Ectodermal cell (in vitro differentiated cells): ENCODE results near the gene GABBR2.

Experiments
- H3K27ac ChIP-seq: 2 replicates; pipeline ENCODE4 v1.7.0; 2013; ENCODE audit warnings: mild to moderate bottlenecking, low read depth, low read length; ENCODE audit not compliant: insufficient read depth, poor library complexity, severe bottlenecking
- H3K27me3 ChIP-seq: 2 replicates; pipeline ENCODE4 v1.7.0; 2013; ENCODE audit warnings: mild to moderate bottlenecking, low read length; ENCODE audit not compliant: insufficient read depth, control insufficient read depth, poor library complexity, severe bottlenecking
- H3K36me3 ChIP-seq: one replicate; pipeline ENCODE4 v1.7.0; 2013; ENCODE audit warnings: low read length; ENCODE audit not compliant: control insufficient read depth, insufficient read depth
- H3K4me1 ChIP-seq: one replicate; pipeline ENCODE4 v1.7.0; 2013; ENCODE audit warnings: low read length; ENCODE audit not compliant: control insufficient read depth, insufficient read depth
- H3K4me3 ChIP-seq: 2 replicates; pipeline ENCODE4 v1.7.0; 2013; ENCODE audit warnings: low read depth, low read length, control low read depth; ENCODE audit not compliant: insufficient read depth
- H3K9me3 ChIP-seq: 2 replicates; pipeline ENCODE4 v1.7.0; 2013; ENCODE audit warnings: mild to moderate bottlenecking, low read length, moderate library complexity; ENCODE audit not compliant: control insufficient read depth
- WGBS, 2 experiments: methylation state at CpG; one replicate each; pipeline ENCODE4 v1.1.7; 2013; ENCODE audit warnings: missing lambda C conversion rate in 2 of 2; 5-methylcytosine and 5-hydroxymethylcytosine counted together

Gene GABBR2

DNA sequence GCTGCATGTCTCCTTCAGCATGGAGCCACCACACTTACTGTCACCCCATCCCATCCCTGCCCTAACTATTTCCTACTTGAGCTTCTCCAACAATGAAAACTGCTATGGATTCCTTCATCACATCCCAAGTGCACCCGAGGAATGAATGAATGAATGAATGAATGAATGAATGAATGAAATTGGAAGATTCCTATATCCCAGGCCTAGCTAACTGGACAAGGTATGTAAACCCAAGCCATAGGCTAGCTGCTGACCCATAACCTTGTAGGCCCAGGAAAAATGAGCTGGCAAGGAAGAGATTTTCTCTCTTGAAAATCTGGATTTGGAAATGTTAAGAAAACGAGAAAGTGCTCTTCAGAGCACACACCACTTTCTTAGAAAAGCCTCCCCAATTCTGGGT, 97.4 kb downstream of the GABBR2 start:
- Histone ChIP-seq H3K4me3 (no peak overlapping the region), H3K36me3 (no peaks in the 10 kb centered on the region), H3K4me1 (no peaks in the 10 kb centered on the region), H3K9me3 (no peaks in the 10 kb centered on the region), H3K27me3 (no peaks in the 10 kb centered on the region), H3K27ac (no peak overlapping the region)
- 93 to 95% methylated on average over 1 to 2 of the region's 2 CpGs for WGBS, 2 experiments

DNA sequence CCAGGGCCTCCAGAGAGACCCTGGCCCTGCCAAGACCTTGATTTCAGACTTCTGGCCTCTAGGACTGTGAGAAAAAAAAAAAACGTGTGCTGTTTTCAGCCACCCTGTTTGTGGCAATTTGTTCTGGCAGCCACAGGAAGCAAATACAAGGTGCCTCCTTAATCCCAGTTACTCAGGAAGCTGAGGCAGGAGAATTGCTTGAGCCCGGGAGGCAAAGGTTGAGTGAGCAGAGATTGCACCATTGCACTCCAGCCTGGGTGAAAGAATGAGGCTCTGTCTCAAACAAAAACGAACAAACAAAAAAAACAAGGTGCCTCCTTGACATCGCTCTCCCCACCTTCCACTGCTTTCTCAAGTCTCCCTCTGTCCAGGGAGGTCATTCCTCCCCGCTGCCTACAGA, 98.0 kb downstream of the GABBR2 start:
- Histone ChIP-seq H3K4me1 (no peaks in the 10 kb centered on the region), H3K4me3 (no peak overlapping the region), H3K36me3 (no peaks in the 10 kb centered on the region), H3K27ac (no peak overlapping the region), H3K27me3 (no peaks in the 10 kb centered on the region), H3K9me3 (no peaks in the 10 kb centered on the region)
- WGBS, 2 experiments, result 76 to 78% methylated on average over 5 of the region's 5 CpGs

DNA sequence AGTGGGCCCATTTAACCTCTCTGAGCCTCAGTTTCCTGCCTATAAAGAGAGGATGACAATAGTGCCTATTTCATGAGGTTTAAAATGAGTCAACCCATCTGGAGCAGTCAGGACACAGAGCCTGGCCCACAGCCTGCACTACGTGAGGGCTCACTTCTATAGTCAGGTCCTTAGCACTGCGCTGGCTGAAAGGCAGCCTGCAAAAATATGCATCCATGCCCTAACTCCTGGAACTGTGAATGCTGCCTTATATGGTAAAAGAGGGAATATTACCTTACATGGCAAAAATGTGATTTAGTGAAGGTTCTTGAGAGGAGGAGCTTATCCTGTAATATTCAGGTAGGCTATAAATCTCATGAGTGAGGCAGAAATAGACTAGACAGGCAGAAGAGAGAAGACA, 98.5 kb downstream of the GABBR2 start:
- H3K27me3 ChIP-seq, result no peaks in the 10 kb centered on the region
- no peaks in the 10 kb centered on the region for H3K9me3 ChIP-seq
- WGBS, 2 experiments, result 90 to 91% methylated on average over 2 of the region's 2 CpGs
- H3K4me1 ChIP-seq, result no peaks in the 10 kb centered on the region
- H3K36me3 ChIP-seq, result no peaks in the 10 kb centered on the region
- no peak overlapping the region for H3K4me3 ChIP-seq
- H3K27ac ChIP-seq, result no peak overlapping the region

DNA sequence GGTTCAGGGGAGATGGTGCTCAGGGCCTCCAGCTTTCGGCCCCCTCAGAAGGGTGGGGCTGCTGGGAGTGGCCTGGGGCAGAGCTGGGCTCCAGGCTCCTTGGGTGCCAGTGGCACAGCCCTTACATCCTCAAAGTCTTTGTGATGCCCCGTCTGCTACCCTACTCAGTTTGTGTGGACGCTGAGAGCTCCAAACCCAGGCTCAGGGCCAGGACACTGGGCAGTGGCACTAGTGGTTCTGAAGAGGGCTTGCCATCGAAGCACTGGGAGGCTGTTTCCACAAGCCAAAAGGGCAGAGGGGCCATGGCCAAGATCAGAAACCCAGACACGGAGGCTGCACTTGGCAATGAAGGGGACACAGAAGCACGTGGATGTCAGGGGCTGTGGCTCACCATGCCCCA, 99.1 kb downstream of the GABBR2 start:
- WGBS, 2 experiments, result 89 to 95% methylated on average over 6 of the region's 6 CpGs
- H3K36me3 ChIP-seq, result no peaks in the 10 kb centered on the region
- no peaks in the 10 kb centered on the region for H3K4me1 ChIP-seq
- no peak overlapping the region for H3K4me3 ChIP-seq
- no peaks in the 10 kb centered on the region for H3K9me3 ChIP-seq
- H3K27ac ChIP-seq, result no peak overlapping the region
- H3K27me3 ChIP-seq, result no peaks in the 10 kb centered on the region

DNA sequence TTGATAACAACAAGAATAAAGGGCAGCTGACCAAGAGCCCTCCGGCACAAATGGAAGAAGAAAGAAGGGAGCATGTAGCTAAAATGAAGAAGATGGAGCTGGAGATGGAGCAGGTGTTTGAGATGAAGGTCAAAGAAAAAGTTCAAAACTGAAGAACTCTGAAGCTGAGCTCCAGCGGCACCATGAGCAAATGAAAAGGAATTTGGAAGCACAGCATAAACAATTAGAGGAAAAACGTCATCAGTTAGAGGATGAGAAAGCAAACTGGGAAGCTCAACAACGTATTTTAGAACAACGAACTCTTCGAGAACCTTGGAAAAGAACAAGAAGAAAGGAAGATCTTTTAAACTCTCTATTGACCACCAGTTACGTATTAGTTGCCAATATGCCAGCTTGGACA, 100.9 kb downstream of the GABBR2 start:
- H3K27ac ChIP-seq, result no peak overlapping the region
- H3K9me3 ChIP-seq, result no peaks in the 10 kb centered on the region
- WGBS, 2 experiments, result 86 to 90% methylated on average over 7 of the region's 7 CpGs
- no peaks in the 10 kb centered on the region for H3K27me3 ChIP-seq
- no peak overlapping the region for H3K4me3 ChIP-seq
- no peaks in the 10 kb centered on the region for H3K4me1 ChIP-seq
- H3K36me3 ChIP-seq, result no peaks in the 10 kb centered on the region

DNA sequence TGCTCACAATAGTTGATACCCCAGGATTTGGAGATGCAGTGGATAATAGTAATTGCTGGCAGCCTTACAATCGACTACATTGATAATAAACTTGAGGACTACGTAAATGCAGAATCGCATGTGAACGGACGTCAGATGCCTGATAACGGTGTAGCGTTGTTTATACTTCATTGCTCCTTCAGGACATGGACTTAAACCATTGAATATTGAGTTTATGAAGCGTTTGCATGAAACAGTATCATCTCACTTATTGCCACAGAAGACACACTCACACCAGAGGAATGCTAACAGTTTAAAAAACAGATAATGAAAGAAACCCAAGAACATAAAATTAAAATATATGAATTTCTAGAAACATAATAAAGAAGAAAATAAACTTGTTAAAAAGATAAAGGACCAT, 101.6 kb downstream of the GABBR2 start:
- Histone ChIP-seq H3K36me3 (no peaks in the 10 kb centered on the region), H3K4me1 (no peaks in the 10 kb centered on the region), H3K9me3 (no peaks in the 10 kb centered on the region), H3K27me3 (no peaks in the 10 kb centered on the region), H3K4me3 (no peak overlapping the region), H3K27ac (no peak overlapping the region)
- 95 to 98% methylated on average over 7 to 8 of the region's 8 CpGs for WGBS, 2 experiments

DNA sequence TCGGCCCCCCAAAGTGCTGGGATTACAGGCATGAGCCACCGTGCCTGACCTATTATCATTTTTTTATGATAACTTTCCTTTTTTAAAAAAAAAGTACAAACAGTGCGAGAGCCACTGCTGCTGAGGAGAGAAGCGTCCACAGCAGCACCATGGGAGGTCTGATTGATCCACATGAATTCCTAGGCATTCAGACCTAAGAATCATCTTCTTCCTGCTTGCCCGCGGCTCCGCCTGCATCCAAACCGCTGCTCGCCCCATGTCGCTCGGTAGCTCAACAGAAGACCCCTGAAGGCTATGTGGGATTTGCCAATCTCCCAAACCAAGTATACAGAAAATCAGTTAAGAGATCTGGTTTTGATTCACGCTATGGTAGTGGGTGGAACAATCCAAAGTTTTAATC, 102.0 kb downstream of the GABBR2 start:
- Histone ChIP-seq H3K27ac (no peak overlapping the region), H3K27me3 (no peaks in the 10 kb centered on the region), H3K36me3 (no peaks in the 10 kb centered on the region), H3K4me3 (no peak overlapping the region), H3K9me3 (no peaks in the 10 kb centered on the region), H3K4me1 (no peaks in the 10 kb centered on the region)
- WGBS, 2 experiments, result 89 to 95% methylated on average over 12 of the region's 12 CpGs

DNA sequence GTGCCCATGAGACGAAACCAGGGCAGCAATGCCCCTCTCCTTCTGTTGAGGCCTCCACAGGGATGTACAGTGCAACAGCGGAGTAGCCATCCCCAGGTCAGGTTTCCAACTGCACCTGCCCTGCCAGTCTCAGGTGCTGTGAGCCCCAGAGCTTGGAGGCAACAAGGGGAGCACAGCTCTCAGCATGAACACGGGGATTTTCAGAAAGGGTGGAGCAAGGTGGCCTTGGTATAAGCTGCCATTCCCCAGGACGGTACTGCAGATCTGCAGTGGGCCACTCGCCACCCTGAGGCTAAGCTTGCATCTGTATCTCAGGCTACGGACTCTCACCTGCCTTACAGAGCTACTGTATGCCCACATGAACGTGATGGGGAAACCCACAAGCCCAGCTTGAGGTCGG, 103.6 kb downstream of the GABBR2 start:
- peaks cover 8% of the 10 kb centered on the region for H3K4me1 ChIP-seq
- WGBS, 2 experiments, result 89 to 90% methylated on average over 8 of the region's 8 CpGs
- H3K9me3 ChIP-seq, result no peaks in the 10 kb centered on the region
- H3K36me3 ChIP-seq, result no peaks in the 10 kb centered on the region
- H3K27ac ChIP-seq, result no peak overlapping the region
- H3K27me3 ChIP-seq, result no peaks in the 10 kb centered on the region
- H3K4me3 ChIP-seq, result no peak overlapping the region

DNA sequence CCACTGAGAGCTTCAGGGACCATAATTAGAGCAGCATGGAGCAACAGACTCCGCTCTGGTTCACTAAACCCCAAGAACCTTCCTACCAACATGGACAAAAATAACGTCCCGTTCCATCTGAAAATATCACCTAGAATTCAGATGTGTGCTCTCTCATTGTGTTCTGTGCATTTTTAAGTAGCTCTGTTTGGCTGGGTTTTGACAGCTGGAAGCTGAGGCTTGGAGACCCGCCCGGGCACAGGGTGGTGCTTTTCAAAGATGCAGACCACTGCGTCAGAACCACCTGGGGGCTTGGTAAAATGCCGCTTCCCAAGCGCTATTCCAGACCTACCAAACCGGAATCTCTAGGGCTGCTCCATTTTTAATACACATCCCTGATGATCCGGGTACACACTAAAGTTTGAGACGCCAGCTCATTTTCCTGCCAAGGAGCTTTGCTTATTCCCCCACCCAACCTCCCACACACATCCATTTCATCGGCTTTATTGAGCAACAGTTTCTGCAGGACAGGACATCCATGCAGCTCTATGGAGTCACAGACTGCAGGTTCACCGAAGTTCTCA, 104.8 kb downstream of the GABBR2 start:
- WGBS, 2 experiments, result 94 to 95% methylated on average over 13 of the region's 13 CpGs
- Histone ChIP-seq H3K4me3 (no peak overlapping the region), H3K27ac (no peak overlapping the region), H3K4me1 (peaks cover 17% of the 10 kb centered on the region), H3K27me3 (no peaks in the 10 kb centered on the region), H3K9me3 (no peaks in the 10 kb centered on the region), H3K36me3 (no peaks in the 10 kb centered on the region)

DNA sequence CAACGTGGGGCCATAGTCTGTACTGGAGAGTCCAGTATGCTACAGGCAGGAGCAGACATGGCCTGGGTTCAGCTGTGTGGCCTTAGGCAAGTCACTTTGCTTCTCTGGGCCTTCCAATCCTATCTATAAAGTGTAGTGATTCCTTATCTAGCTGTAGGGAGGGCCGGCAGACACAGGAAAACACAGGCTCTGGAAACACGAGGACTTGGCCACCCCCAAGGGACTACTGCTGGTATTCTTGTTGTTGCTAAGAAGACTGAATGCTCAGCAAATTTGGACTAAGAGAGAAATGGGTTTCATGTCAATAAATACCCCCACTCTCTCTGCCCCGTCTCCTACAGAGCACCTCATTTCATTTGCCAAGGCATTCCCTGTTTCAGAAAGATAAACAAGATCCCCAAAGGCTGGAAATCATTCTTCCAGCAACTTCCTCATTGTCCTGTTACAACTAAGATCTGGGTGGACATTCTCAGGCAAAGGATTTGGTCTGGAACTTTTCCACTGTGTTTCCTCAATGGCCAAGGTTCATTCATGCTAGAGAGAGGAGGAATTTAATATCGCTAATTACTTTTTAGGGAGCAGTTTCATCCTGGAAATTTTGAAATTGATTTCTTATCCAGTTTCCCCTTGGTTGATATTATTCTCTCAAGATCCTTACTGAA, 105.8 kb downstream of the GABBR2 start:
- peaks cover 17% of the 10 kb centered on the region for H3K4me1 ChIP-seq
- H3K27me3 ChIP-seq, result no peaks in the 10 kb centered on the region
- H3K27ac ChIP-seq, result no peak overlapping the region
- WGBS, 2 experiments, result 82 to 91% methylated on average over 5 of the region's 5 CpGs
- no peaks in the 10 kb centered on the region for H3K36me3 ChIP-seq
- H3K4me3 ChIP-seq, result no peak overlapping the region
- H3K9me3 ChIP-seq, result no peaks in the 10 kb centered on the region
